HG03280 (cell line): ENCODE results near the gene IDH2.
"Not testable (repeated sequence)": the region's sequence is repeated elsewhere in the genome, so short reads cannot be mapped to it uniquely, and the experiment has no call there.

ENCODE experiments used
- ATAC-seq: cut with Tn5 transposase; IDR thresholded peaks from one replicate; pipeline ENCODE4 v1.9.1; 2021; ENCODE audit warnings: mild to moderate bottlenecking, moderate library complexity; ENCODE audit not compliant: unreplicated experiment

IDH2 gene

GRCh38 chr15:90101969-90102890 lies at the start of gene IDH2:
Gene IDH2, minus strand, starts transcription at chr15:90102468. Its CDS starts 78 bp downstream, at chr15:90102390.
- ATAC-seq = peak; percentile 65

- ATAC-seq = not testable (repeated sequence)
Measured at GRCh38 chr15:90150551-90150950, 48.3 kb upstream of the IDH2 start.

GRCh38 chr15:90149609-90150340 lies 47.5 kb upstream of the IDH2 start:
- ATAC-seq = no peak

GRCh38 chr15:90146198-90146761 lies 44.0 kb upstream of the IDH2 start:
- ATAC-seq = not testable (repeated sequence)

- no peak for ATAC-seq
Measured at GRCh38 chr15:90145761-90146160, 43.5 kb upstream of the IDH2 start.

- ATAC-seq = no peak
Measured at GRCh38 chr15:90145259-90145658, 43.0 kb upstream of the IDH2 start.

GRCh38 chr15:90143166-90143655 lies 40.9 kb upstream of the IDH2 start:
- ATAC-seq = peak; percentile 71

GRCh38 chr15:90142216-90143165 lies 40.2 kb upstream of the IDH2 start:
- no peak for ATAC-seq

- no peak for ATAC-seq
Measured at GRCh38 chr15:90141646-90142045, 39.4 kb upstream of the IDH2 start.

GRCh38 chr15:90139549-90139948 lies 37.3 kb upstream of the IDH2 start:
- ATAC-seq = not testable (repeated sequence)

GRCh38 chr15:90138071-90138833 lies 36.0 kb upstream of the IDH2 start:
- ATAC-seq = no peak

GRCh38 chr15:90132437-90132836 lies 30.2 kb upstream of the IDH2 start:
- no peak for ATAC-seq

GRCh38 chr15:90131848-90132247 lies 29.6 kb upstream of the IDH2 start:
- ATAC-seq = no peak

GRCh38 chr15:90130291-90130690 lies 28.0 kb upstream of the IDH2 start:
- ATAC-seq = no peak

GRCh38 chr15:90126596-90127435 lies 24.5 kb upstream of the IDH2 start:
- no peak for ATAC-seq

GRCh38 chr15:90126022-90126421 lies 23.8 kb upstream of the IDH2 start:
- ATAC-seq = no peak

GRCh38 chr15:90124507-90124906 lies 22.2 kb upstream of the IDH2 start:
- ATAC-seq = no peak

- no peak for ATAC-seq
Measured at GRCh38 chr15:90121086-90121485, 18.8 kb upstream of the IDH2 start.

GRCh38 chr15:90119367-90119766 lies 17.1 kb upstream of the IDH2 start:
- no peak for ATAC-seq
